Heart left ventricle (tissue), 13 donors: ENCODE data around the gene CPA1.

ENCODE experiments used
- CTCF ChIP-seq, 12 donors: fragments of 200-600 bp; sonication (generic) in 4 of 12; IDR thresholded peaks; one replicate each; pipeline versions ENCODE4 v1.5.0 to v1.8.0; 2018 to 2022; ENCODE audit warnings: antibody characterized with exemption in 12 of 12, mild to moderate bottlenecking in 5 of 12
- POLR2A ChIP-seq, 2 donors: fragments of 450-650 bp; IDR thresholded peaks; one replicate each; pipeline ENCODE4 v1.6.1; 2017; ENCODE audit warnings: antibody characterized with exemption in 2 of 2, mild to moderate bottlenecking in 2 of 2, moderate library complexity in 2 of 2
- donor health status: ischemic (EF 13 %, LVEDD 7.1; RV severe dilation, severe dysfunction).
- donor health status: DM: no; HTN: yes; CAD: no.
- donor health status: DM: no; HTN: no; CAD: no.
- donor health status: ischemic (EF 25% LVEDD 6.9; RV normal size, moderate dysfunction).
- donor health status: ischemic (EF 25% LVEDD 5.7; RV mildly dilated, moderate dysfunction).
- donor health status: ischemic (EF 35%, LVEDD 5.7; RV mildly dilated, moderate dysfunction).
- donor health status: nonischemic (EF 11% LVEDD 7.7; RV severe dilation, severe dysfunction).
- donor health status: DM: yes; HTN: yes; CAD: no.
- donor health status: PGD.
- donor health status: ischemic (EF 29% LVEDD 5.4; RV normal size, mild dysfunction).
- donor health status: nonischemic (EF 23%, LVEDD 6.1; RV moderate dilation, normal function).

- TF ChIP-seq CTCF (IDR thresholded peaks at IDR 0.05), result no peak
- no peak for TF ChIP-seq POLR2A (IDR thresholded peaks at IDR 0.05)
Observed at GRCh38 chr7:130341882-130342281, 38.4 kb upstream of the CPA1 start.
